MM.1S (cell line): Measurements from ENCODE around the gene TMEM17.

Experiments used
- DNase-seq: peaks from one replicate; pipeline ENCODE4 v3.0.0-alpha.2; 2015
- H2AFZ ChIP-seq: fragments of 300-600 bp; sonication (generic); 2 replicates; pipeline ENCODE4 v1.6.0; 2016; ENCODE audit warnings: antibody characterized with exemption, low read length
- H3F3A ChIP-seq: fragments of 300-600 bp; sonication (generic); 2 replicates; pipeline ENCODE4 v1.6.1; 2016; ENCODE audit warnings: mild to moderate bottlenecking, antibody characterized with exemption, low read length, moderate library complexity, mixed read lengths; ENCODE audit not compliant: insufficient read depth
- H3K27ac ChIP-seq: fragments of 300-600 bp; sonication (generic); 2 replicates; pipeline ENCODE4 v1.5.1; 2016; ENCODE audit warnings: mild to moderate bottlenecking, low read length
- H3K27me3 ChIP-seq: fragments of 300-600 bp; sonication (generic); replicated peaks from 2 replicates; pipeline ENCODE4 v1.6.0; 2016; ENCODE audit warnings: low read length; ENCODE audit not compliant: insufficient read depth
- H3K36me3 ChIP-seq: fragments of 300-600 bp; sonication (generic); replicated peaks from 2 replicates; pipeline ENCODE4 v1.6.1; 2016; ENCODE audit warnings: mild to moderate bottlenecking, low read length, mixed read lengths; ENCODE audit not compliant: insufficient read depth
- H3K4me1 ChIP-seq: fragments of 300-600 bp; sonication (generic); 2 replicates; pipeline ENCODE4 v1.6.1; 2016; ENCODE audit warnings: low read length, mixed read lengths
- H3K4me2 ChIP-seq: fragments of 300-600 bp; sonication (generic); 2 replicates; pipeline ENCODE4 v1.6.0; 2016; ENCODE audit warnings: low read depth, low read length
- H3K4me3 ChIP-seq: fragments of 300-600 bp; sonication (generic); 2 replicates; pipeline ENCODE4 v1.5.1; 2016; ENCODE audit warnings: low read length, mixed read lengths
- H3K79me2 ChIP-seq: fragments of 300-600 bp; sonication (generic); 2 replicates; pipeline ENCODE4 v1.6.1; 2016; ENCODE audit warnings: mixed run types, low read length, mixed read lengths
- H3K9ac ChIP-seq: fragments of 300-600 bp; sonication (generic); 2 replicates; pipeline ENCODE4 v1.6.1; 2016; ENCODE audit warnings: low read length, mixed read lengths
- H3K9me2 ChIP-seq: fragments of 300-600 bp; sonication (generic); replicated peaks from 2 replicates; pipeline ENCODE4 v1.6.1; 2016; ENCODE audit warnings: mild to moderate bottlenecking, low read length, mixed read lengths; ENCODE audit not compliant: insufficient read depth
- H3K9me3 ChIP-seq: fragments of 300-600 bp; sonication (generic); replicated peaks from 2 replicates; pipeline ENCODE4 v1.6.1; 2016; ENCODE audit warnings: mild to moderate bottlenecking, low read length, mixed read lengths; ENCODE audit not compliant: insufficient read depth
- H4K20me1 ChIP-seq: fragments of 300-600 bp; sonication (generic); 2 replicates; pipeline ENCODE4 v1.6.1; 2016; ENCODE audit warnings: mild to moderate bottlenecking, low read length, moderate library complexity, mixed read lengths; ENCODE audit not compliant: insufficient read depth
- CTCF ChIP-seq: fragments of 300-600 bp; sonication (generic); IDR thresholded peaks from 2 replicates; pipeline ENCODE4 v1.5.1; 2016; ENCODE audit warnings: antibody characterized with exemption, low read length, mixed read lengths
- EZH2 ChIP-seq: fragments of 300-600 bp; sonication (generic); optimal IDR thresholded peaks from 2 replicates; pipeline ENCODE3; 2017; ENCODE audit warnings: low read depth, mild to moderate bottlenecking, antibody characterized with exemption, low read length, mixed read lengths
- EZH2phosphoT487 ChIP-seq: fragments of 300-600 bp; sonication (generic); IDR thresholded peaks from 2 replicates; pipeline ENCODE4 v1.6.1; 2018; ENCODE audit warnings: antibody characterized with exemption, low read length

The TMEM17 gene

GRCh38 chr2:62460175-62460574, 45.8 kb downstream of the TMEM17 start:
- Histone ChIP-seq H3K27me3 (no peaks in the 10 kb centered on the region), H2AFZ (no peak overlapping the region), H3F3A (no peaks in the 10 kb centered on the region), H3K27ac (no peak overlapping the region), H3K9me2 (no peaks in the 10 kb centered on the region), H3K79me2 (no peaks in the 10 kb centered on the region), H3K4me2 (no peak overlapping the region), H3K9ac (no peak overlapping the region), H3K36me3 (no peaks in the 10 kb centered on the region), H4K20me1 (no peaks in the 10 kb centered on the region), H3K4me1 (peaks cover 4% of the 10 kb centered on the region; the same call in 1 of the 2 replicates), H3K4me3 (no peak overlapping the region), H3K9me3 (no peaks in the 10 kb centered on the region)
- TF ChIP-seq CTCF (no peak), EZH2phosphoT487 (no peak), EZH2 (no peak)
- no peak for DNase-seq

DNA sequence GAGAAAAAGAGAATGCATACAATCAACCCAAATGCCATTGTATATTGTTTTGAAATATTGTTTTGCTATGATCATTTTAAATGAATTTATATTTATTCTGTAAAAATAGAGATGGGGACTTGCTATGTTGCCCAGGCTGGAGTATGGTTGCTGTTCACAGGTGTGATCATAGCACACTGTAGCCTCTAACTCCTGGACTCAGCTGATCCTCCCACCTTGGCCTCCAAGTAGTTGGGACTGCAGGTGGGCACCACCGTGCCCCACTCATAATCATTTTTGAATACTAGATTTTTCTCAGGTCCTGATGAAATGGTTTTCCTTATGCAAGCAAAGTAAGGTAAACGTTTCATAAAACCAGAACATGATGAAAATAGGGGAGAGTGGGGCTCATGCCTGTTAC, 46.3 kb downstream of the TMEM17 start:
- Histone ChIP-seq H3K4me2 (no peak overlapping the region), H4K20me1 (no peaks in the 10 kb centered on the region), H3K79me2 (no peaks in the 10 kb centered on the region), H3K27me3 (no peaks in the 10 kb centered on the region), H3K9ac (no peak overlapping the region), H2AFZ (no peak overlapping the region), H3K9me3 (no peaks in the 10 kb centered on the region), H3F3A (no peaks in the 10 kb centered on the region), H3K27ac (no peak overlapping the region), H3K9me2 (no peaks in the 10 kb centered on the region), H3K36me3 (no peaks in the 10 kb centered on the region), H3K4me1 (peaks cover 4% of the 10 kb centered on the region; the same call in 1 of the 2 replicates), H3K4me3 (no peak overlapping the region)
- no peak for DNase-seq
- no peak for TF ChIP-seq EZH2
- TF ChIP-seq CTCF, result no peak
- no peak for TF ChIP-seq EZH2phosphoT487

- Histone ChIP-seq H3K4me2 (no peak overlapping the region), H4K20me1 (no peaks in the 10 kb centered on the region), H2AFZ (no peak overlapping the region), H3K36me3 (no peaks in the 10 kb centered on the region), H3K27ac (no peak overlapping the region), H3K4me1 (peaks cover 4% of the 10 kb centered on the region; the same call in 1 of the 2 replicates), H3K9ac (no peak overlapping the region), H3K79me2 (no peaks in the 10 kb centered on the region), H3K9me2 (no peaks in the 10 kb centered on the region), H3K4me3 (no peak overlapping the region), H3F3A (no peaks in the 10 kb centered on the region), H3K27me3 (no peaks in the 10 kb centered on the region), H3K9me3 (no peaks in the 10 kb centered on the region)
- TF ChIP-seq EZH2phosphoT487, result no peak
- no peak for TF ChIP-seq EZH2
- no peak for TF ChIP-seq CTCF
- DNase-seq, result no peak
Observed at GRCh38 chr2:62459106-62459505, 46.9 kb downstream of the TMEM17 start.
